GM20000 (cell line): ENCODE results near the gene IAH1.

Experiments
- DNase-seq: peaks from one replicate; pipeline ENCODE4 v3.0.0; 2012; ENCODE audit warnings: low spot score
- CTCF ChIP-seq: IDR thresholded peaks from 2 replicates; pipeline ENCODE4 v1.5.1; 2012; ENCODE audit warnings: mild to moderate bottlenecking, control low read depth; ENCODE audit errors: extremely low read depth, missing control alignments

The IAH1 gene

GRCh38 chr2:9527995-9528787, 53.8 kb downstream of the IAH1 start:
- no peak for TF ChIP-seq CTCF
- no peak for DNase-seq

- no peak for TF ChIP-seq CTCF
- no peak for DNase-seq
Observed at GRCh38 chr2:9532421-9532820, 58.1 kb downstream of the IAH1 start.

GRCh38 chr2:9533663-9534062, 59.3 kb downstream of the IAH1 start:
- no peak for DNase-seq
- TF ChIP-seq CTCF = no peak

- DNase-seq = no peak
- no peak for TF ChIP-seq CTCF
Observed at GRCh38 chr2:9535177-9535576, 60.8 kb downstream of the IAH1 start.

- DNase-seq = no peak
- no peak for TF ChIP-seq CTCF
Observed at GRCh38 chr2:9536504-9536903, 62.2 kb downstream of the IAH1 start.

- TF ChIP-seq CTCF = no peak
- no peak for DNase-seq
Observed at GRCh38 chr2:9538000-9538507, 63.7 kb downstream of the IAH1 start.
